Bronchial epithelial cell (primary cell): ENCODE measurements around the gene WDR17. TPM values are rescaled to one million over a fixed set of nuclear protein-coding genes. Genes with fewer than 3 reads are reported as not detected.
A peak's percentile ranks its signal among the peaks of the same experiment; 100 is the strongest.

Experiments used
- DNase-seq: peaks from one replicate; pipeline ENCODE4 v3.0.0-alpha.2; 2010; ENCODE audit warnings: low read depth
- FAIRE-seq: peaks from 2 replicates; lab custom pipeline; 2011; peaks lifted over from hg19 to GRCh38; lab: Jason Lieb, UNC
- H3K27me3 ChIP-seq: 2 replicates; pipeline ENCODE4 v1.5.1; 2011; ENCODE audit warnings: low read length; ENCODE audit not compliant: control insufficient read depth, insufficient read depth
- H3K36me3 ChIP-seq: 2 replicates; pipeline ENCODE4 v1.5.1; 2011; ENCODE audit warnings: low read length; ENCODE audit not compliant: control insufficient read depth, insufficient read depth
- H3K4me3 ChIP-seq: 2 replicates; pipeline ENCODE4 v1.5.1; 2011; ENCODE audit warnings: mild to moderate bottlenecking, low read depth, low read length, control low read depth
- CTCF ChIP-seq: IDR thresholded peaks from 2 replicates; pipeline ENCODE4 v1.5.1; 2011; ENCODE audit warnings: mild to moderate bottlenecking, moderate library complexity, low read length, control low read depth, inconsistent platforms; ENCODE audit not compliant: insufficient read depth, severe bottlenecking
- total RNA-seq: library from RNA; depleted of rRNA; stranded (reverse); fragments of >200 nt; gene quantifications from 2 replicates; pipeline ENCODE4 v1.2.1, GENCODE V29; 2014

WDR17 gene
- total RNA-seq, 1 donor from 2014 or later = under 0.01 TPM

GRCh38 chr4:176043838-176044588, 21.6 kb upstream of the WDR17 start:
- no peaks in the 10 kb centered on the region for H3K36me3 ChIP-seq
- no peak for TF ChIP-seq CTCF
- no peaks in the 10 kb centered on the region for H3K27me3 ChIP-seq
- DNase-seq = no peak
- no peak overlapping the region for H3K4me3 ChIP-seq
- FAIRE-seq = no peak

GRCh38 chr4:176044589-176044951, 21.1 kb upstream of the WDR17 start:
- FAIRE-seq = no peak
- TF ChIP-seq CTCF = no peak
- no peak for DNase-seq
- Histone ChIP-seq H3K4me3 (no peak overlapping the region), H3K27me3 (no peaks in the 10 kb centered on the region), H3K36me3 (no peaks in the 10 kb centered on the region)

- Histone ChIP-seq H3K4me3 (no peak overlapping the region), H3K36me3 (no peaks in the 10 kb centered on the region), H3K27me3 (no peaks in the 10 kb centered on the region)
- DNase-seq = no peak
- no peak for TF ChIP-seq CTCF
- peak; percentile 79 for FAIRE-seq
These were observed 17.0 kb upstream of the WDR17 start for GRCh38 chr4:176048631-176049030.

- TF ChIP-seq CTCF = no peak
- FAIRE-seq = no peak
- Histone ChIP-seq H3K4me3 (no peak overlapping the region), H3K27me3 (no peaks in the 10 kb centered on the region), H3K36me3 (no peaks in the 10 kb centered on the region)
- no peak for DNase-seq
These were observed 12.9 kb upstream of the WDR17 start for GRCh38 chr4:176052744-176053143.

GRCh38 chr4:176053785-176054184, 11.9 kb upstream of the WDR17 start:
- no peaks in the 10 kb centered on the region for H3K36me3 ChIP-seq
- no peak overlapping the region for H3K4me3 ChIP-seq
- no peaks in the 10 kb centered on the region for H3K27me3 ChIP-seq
- FAIRE-seq (no peak), DNase-seq (no peak)
- no peak for TF ChIP-seq CTCF

- H3K4me3 ChIP-seq = no peak overlapping the region
- DNase-seq (no peak), FAIRE-seq (no peak)
- no peaks in the 10 kb centered on the region for H3K27me3 ChIP-seq
- no peaks in the 10 kb centered on the region for H3K36me3 ChIP-seq
- TF ChIP-seq CTCF = no peak
These were observed 10.7 kb upstream of the WDR17 start for GRCh38 chr4:176054942-176055341.
